HL-60/S4 treated with retinoic acid at 250 ng/mL for 4 days and 3 days (cell line): Measurements from ENCODE around the gene DESI1.
"Not testable (repeated sequence)": the region's sequence is repeated elsewhere in the genome, so short reads cannot be mapped to it uniquely, and the experiment has no call there.

Experiments used
- in situ Hi-C: fragments of 300-500 bp; cut with MboI; formaldehyde crosslinking; loops from 2 replicates; pipeline ENCODE4 v1.7.0; 2022; ENCODE audit warnings: low sequenced_read_pairs

The DESI1 gene

DNA sequence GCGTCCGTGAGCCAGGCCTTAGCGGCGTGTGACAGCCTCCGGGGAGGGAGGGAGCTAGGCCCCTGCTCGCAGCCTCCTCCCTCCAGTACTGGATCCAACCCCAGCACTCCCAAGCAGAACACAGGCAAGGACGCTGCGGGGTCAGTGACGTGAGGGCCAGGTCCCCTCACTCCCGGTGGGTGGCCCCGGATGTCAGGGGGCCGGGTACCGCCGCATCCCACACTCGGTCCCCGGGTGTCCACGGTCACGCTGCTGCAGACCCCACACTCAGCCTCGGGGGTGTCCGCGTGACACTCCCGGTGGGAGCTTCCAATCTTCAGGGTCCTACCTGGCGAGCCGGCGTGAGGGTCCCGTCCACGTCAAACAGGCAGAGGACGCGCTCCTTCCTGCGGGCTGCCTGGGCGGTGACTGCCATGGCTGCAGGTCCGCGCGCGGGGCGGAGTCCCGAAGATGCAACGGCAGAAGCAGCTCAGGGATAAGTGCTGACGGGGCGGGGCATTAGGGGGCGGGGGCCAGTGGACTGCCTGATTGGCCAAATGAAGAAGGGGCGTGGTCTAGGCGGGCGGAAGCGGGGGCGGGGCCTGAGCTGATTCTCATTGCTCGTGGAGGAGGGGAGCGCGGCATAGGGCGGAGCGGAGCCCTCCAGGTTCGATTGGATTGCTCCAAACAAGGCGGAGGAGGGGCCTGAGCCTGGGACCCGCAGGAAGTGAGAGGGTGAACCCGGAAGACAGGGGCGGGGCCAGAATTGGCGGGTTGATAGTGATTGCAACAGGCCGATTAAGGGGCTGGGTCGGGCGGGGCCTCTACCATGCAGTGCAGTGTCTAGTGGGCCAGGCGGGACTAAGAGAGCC is 31.2 kb downstream of the DESI1 start, which contains the start of gene PMM1:
PMM1 (minus strand) TSS at position 450 of the 851 bp plus-strand sequence; CDS start at position 415, 35 bp downstream.
- in situ Hi-C loops, result no loop called here

DNA sequence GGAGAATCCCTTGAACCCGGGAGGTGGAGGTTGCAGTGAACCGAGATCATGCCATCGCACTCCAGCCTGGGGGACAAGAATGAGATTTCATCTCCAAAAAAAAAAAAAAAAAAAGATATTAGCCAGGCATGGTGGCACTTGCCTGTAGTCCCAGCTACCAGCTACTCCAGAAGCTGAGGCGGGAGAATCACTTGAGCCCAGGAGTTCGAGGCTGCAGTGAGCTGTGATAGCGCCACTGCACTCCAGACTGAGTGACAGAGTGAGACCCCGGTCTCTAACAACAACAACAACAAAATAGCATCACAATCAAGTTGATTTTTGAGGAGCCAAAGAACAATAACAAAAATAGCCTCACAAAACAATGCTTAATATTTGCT is 33.5 kb downstream of the DESI1 start:
- in situ Hi-C loops, result no loop called here

DNA sequence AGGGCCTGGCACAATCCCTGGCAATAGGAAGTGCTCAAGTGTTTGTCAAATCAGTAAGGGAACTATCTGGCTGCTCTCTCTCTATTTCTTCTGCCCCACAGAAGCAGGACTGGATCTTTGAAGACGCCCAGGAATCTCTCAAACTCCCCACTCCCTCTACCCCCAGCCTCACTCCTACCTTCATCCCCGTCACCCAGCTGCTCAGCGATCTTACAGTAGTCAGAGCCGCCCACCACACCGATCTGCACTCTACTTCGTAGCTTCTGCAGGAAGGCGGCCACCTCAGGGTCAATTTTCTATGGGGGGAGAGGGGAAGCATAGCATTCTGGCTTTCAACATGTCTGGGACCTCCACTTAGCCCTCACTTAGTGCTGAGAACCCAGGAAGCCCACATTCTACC is 34.9 kb downstream of the DESI1 start:
- in situ Hi-C loops, result no loop called here

DNA sequence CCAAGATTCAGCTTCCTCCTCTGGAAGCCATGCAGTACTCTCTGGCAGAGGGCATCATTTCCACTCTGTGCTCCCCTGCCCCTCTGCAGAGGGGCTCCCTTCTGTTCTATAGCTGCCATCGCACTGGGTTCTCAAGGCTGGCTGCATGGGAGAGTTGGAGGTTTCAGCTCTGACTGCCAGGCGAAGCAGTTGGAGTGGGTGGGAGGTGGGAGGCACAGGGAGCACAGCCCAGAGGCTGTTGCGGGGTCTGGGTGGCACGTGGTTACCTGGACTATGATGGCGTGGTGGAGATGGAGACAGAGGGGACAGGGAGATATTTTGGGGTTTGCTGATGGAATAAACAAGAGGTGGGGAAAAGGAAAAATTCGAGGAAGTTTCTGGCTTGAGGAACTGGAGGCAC is 36.0 kb downstream of the DESI1 start:
- in situ Hi-C loops, result no loop called here

DNA sequence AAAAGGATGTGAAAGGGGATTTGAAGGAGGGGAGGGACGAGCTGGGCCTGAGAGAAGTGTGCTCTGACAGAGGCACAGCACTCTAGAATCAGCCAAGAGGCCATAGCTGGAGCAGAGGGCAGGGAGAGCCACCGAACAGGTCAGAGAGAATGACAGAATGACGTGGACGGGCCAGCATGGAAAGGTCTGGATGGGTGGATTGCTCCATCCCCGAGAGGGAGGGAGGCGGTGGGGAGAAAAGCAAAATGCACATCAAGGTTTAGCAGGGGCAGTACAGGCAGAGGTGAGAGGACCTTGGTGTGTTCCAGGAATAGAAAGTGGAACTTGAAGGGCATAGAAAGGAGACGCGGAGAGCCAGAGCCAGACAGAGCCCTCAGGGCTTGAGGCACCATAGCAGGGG is 38.1 kb downstream of the DESI1 start:
- in situ Hi-C loops, result no loop called here

DNA sequence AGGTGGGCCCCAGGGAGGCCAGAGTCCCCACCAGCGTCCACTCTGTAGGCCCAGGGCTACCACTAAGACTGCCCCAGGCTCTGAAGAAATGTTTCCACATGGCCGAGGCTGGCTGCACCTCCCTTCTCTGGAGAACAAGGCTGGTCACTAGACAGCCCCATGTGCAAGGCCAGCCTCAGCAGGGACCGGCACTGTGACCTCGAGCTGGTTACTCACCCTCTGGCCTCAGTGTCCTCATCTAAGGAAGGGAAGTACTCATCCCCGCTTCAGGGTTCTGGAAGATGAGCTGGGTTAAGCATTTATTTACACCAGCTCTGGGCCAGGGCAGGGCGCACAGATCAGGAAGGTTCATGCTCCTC is 40.9 kb downstream of the DESI1 start:
- in situ Hi-C loops, result no loop called here

DNA sequence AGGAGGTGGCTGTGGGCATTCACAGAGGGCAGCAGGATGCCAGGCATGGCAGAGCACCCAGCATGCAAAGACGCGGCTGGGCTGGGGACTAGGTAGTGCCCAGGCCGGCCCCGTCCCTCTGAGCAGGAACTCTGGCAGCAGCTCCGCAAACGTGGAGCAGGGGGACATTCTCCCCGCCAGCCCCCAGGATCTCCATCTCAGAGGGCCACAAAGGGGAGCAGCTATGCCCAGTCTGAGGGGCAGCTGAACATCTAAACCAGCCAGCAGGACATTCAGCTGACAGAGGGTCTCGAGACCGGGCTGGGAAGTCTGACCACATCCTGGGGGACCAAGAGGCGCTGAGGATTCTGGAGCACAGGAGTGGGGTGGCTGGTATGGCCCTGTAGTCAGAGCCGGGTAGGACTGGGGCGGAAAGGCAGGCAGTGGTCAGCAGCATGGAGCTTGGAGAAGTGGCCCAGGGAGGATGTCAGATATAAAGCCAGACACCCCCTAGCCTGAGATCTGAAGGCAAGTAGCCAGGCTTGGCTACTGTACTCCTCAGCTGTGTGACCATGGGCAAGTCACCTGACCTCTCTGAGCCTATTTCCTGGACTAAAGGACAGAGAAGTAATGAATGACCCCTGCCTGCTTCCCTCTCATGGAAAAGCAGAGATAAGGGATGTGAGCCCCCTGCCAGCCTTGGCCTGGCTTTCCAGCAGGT is 41.4 kb downstream of the DESI1 start:
- in situ Hi-C loops, result no loop called here

DNA sequence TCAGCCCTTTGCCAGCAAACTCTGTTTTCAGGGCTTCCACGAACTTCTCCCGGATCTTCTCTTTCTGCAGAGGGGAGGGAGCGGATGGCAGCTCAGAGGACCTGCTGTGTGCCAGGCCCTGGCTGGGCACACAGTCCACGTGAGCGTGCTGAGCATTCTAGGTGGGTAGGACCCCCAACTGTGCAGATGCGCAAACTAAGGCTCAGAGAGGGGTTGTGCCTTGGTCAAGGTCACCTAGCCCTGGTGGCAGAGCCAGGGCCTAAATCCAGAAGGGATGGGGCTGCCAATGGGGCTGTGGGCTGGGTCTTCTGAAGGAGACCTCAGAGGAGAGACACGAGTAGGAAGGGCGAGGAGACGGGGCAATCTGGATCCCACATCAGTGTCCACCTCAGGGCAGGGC is 42.0 kb downstream of the DESI1 start:
- in situ Hi-C loops, result no loop called here

DNA sequence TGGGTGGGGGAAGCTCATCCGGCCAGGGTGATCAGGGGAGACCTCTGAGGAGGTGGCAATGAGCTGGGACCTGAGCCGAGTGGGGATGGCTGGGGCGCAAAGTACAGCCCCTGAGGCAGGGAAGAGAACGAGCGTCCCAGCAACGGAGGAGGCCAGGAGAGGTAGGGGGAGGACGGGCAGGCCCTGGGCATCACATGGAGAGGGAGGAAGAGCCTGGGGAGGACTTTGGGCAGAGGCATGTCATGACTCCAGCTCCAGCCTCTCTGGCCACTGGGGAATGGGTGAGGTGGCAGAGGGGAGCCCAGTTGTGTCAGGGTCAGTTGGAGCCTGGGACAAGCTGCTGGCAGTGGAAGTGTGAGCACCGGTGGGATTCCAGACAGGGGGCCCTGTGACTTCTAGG is 42.7 kb downstream of the DESI1 start:
- in situ Hi-C loops, result no loop called here

DNA sequence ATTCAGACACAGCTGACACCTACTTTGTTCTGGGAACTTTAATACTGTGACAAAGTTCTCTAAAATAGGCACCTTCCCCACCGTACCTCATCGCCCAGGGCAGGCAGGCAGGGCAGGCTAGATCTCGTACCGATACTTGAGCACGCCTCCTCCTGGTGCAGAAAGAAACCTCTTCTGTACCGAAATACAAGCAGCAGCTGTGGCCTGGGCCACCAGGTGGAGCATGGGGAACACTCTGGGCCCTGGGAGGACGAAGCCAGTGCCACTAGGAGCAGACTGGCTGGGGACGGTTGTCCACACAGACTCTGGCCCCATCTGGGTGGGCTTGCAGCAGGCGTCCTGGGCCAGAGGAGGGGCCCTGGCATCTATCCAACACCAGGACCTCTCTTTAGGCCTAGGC is 44.0 kb downstream of the DESI1 start:
- in situ Hi-C loops, result no loop called here

DNA sequence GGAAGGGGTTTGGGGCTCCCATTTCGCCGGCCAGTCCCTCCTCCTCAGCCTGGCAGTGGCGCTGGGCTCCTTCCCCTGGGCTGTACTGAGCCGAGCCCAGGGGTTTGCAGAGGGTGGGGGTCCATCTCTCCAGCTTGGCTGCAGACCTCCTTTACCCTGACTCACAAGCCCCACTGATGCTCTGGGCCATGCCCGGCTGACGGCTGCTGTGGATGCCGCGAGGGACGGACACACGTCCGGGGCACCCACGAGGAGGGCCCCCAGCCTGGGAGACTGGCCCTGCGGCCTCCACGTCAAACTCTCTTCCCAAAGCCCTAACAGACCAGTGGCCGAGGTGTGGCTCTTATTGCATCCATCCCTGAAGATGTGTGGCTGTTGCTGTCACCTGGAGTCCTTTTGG is 45.3 kb downstream of the DESI1 start:
- in situ Hi-C loops, result no loop called here

DNA sequence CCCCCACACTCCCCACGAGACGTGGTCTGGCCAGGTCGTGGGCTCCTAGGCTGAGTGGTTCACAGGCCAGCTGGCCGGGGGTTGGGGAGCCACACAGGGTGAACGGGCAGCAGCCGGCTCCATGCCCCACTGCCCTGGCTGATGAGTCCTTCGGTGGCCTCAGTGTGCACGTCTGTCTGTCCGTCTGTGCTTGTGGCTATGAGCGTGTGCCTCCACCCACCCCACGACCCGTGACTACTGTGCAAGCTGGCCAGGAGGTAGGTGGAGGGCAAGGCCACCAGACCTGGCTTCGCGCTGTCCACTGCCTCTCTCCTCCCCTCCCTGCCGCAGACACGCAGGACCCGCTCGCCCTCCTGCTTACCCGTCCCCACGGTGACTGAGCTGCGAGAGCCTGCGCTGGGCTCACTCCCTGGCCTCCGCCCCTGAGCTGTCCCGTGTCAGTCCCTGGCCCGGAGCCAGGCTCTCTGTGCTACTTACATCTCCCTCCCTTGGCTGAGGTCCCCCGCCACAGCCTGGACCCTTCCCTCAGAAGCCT is 45.9 kb downstream of the DESI1 start:
- in situ Hi-C loops, result no loop called here

DNA sequence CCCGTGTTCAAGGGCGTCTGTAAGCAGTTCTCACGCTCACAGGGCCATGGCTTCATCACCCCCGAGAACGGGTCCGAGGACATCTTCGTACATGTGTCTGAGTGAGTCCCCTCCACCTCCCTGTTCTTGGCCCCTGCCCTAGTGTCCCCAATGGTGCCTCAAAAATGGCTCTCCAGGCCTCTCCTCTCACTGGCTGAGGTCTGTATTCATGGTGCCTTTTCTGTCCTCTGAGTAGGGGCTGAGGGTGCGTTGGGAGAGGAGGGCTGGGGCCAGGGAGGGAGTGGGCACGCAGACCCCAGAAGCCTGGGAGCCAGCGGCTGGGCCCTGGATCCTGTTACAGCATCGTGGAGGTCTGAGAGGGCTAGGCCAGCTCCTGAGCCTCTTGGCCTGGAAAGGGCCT is 47.2 kb downstream of the DESI1 start:
- in situ Hi-C loops, result no loop called here

DNA sequence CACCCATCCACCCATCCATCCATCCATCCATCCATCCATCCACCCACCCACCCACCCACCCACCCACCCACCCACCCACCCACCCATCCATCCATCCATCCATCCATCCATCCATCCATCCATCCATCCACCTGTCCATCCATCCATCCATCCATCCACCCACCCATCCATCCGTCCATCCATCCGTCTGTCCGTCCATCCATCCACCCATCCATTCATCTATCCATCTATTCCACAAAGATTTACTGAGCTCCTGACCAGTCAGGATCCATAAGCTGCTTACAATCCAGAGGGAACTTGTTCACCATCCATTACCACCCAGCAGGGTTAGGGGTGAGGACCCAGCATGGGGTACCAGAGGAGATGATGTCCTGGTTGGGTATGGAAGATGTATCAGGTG is 48.5 kb downstream of the DESI1 start:
- in situ Hi-C loops, result not testable (repeated sequence)

DNA sequence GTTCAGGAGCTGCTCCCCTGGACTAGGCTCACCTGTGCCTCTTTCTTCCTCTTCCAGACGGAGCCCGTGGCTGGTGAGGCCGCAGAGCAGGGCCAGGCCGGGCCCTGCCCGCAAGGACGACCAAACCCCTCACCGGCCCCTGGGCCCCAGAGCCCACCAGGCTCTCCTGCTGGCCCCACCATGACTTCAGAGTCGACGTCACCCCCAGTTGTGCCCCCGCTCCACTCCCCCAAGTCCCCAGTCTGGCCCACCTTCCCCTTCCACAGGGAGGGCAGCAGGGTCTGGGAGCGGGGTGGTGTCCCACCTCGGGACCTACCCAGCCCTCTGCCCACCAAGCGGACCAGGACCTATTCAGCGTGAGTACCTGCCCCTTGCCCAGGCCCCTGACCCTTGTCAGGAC is 49.1 kb downstream of the DESI1 start:
- in situ Hi-C loops, result no loop called here

DNA sequence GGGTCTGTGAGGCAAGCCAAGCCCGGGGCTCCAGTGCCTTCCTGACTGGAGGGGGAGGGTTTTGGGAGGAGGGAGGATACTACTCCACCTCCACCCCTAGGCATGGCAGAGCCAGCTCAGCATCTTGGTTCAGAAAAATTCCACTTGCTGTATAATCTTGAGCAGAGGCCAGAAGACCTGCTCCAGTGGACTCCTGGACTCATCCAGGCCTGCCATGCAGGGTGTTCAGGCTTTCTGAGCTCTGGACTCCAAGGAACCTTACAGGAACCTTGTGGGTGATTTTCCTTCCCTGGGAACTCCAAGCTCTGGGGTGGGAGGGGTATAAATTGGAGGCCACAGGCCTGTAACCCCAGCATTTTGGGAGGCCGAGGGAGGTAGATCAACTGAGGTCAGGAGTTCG is 50.6 kb downstream of the DESI1 start:
- in situ Hi-C loops, result no loop called here

DNA sequence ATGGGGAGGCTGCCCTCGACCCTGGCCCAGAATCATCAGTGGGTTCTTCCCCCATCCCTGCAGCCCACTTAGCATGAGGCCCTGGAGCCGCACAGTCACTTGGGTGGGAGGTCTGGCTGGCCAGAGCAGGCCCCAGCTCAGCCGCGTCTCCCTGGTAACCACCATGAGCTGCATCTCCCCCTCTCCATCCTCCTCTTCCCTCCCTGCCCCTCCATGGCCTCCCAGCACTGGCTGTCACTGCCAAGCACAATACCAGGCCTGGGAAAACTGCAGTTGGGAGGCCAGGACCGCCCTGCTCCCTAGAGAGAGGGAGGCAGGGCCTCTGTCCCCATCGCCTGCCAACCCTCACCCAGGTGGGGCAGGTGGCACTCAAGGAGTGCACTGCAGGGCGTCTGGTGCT is 52.0 kb downstream of the DESI1 start:
- in situ Hi-C loops, result no loop called here

DNA sequence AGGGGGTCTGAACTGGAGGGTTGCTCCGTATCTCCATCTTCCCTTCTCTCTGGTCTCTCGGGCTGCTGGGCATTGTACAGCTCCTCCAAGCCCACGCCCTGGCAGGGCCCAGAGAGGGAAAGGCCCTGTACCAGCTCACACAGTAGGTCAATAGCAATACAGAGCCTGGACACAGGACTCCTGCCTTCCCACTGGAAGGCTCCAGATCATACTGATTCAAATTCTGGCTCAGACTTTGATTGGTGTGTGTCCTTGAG is 53.4 kb downstream of the DESI1 start:
- in situ Hi-C loops, result no loop called here

DNA sequence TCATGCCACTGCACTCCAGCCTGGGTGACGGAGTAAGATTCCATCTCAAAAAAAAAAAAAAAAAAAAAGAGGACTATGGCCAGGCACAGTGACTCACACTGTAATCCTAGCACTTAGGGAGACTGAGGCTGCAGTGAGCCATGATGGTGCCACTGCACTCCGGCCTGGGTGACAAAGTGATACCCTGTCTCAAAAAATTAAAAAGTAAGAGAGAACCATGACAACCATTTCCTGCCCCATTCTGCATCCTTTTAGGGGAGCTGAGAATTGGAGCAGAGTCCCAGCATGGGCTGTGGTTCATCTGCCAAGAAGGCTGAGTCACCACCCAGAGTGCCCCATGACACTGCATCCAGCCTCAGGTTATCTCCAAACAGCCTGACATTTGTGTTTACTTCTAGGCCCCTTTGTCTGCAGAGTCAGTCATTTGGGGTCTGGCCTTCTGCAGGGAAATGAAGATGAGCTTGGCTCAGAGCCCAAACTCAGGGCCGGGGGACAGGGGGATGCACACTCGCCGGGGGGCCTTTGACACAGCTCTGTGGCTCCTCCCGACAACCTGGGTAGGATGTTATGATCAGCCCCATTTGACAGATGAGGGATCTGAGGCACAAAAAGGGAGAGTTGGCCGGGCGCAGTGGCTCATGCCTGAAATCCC is 55.3 kb downstream of the DESI1 start:
- in situ Hi-C loops, result no loop called here

DNA sequence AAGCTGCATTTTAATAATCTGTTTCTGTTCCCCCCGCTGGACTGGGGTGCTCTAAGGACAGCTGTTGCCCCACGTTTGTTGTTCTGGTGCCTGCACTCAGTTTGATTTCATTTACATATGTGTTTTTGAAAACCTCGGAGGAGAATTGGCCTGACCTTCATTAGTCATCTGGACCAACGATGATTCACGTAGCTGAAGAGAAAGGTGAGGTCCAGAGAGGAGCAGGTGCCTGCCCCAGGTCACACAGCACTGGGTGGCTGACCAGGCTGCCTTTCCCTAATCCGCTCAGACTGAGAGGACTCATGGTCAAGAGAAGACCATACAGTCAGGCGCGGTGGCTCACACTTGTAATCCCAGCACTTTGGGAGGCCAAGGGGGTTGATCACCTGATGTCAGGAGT is 56.3 kb downstream of the DESI1 start:
- in situ Hi-C loops, result no loop called here

DNA sequence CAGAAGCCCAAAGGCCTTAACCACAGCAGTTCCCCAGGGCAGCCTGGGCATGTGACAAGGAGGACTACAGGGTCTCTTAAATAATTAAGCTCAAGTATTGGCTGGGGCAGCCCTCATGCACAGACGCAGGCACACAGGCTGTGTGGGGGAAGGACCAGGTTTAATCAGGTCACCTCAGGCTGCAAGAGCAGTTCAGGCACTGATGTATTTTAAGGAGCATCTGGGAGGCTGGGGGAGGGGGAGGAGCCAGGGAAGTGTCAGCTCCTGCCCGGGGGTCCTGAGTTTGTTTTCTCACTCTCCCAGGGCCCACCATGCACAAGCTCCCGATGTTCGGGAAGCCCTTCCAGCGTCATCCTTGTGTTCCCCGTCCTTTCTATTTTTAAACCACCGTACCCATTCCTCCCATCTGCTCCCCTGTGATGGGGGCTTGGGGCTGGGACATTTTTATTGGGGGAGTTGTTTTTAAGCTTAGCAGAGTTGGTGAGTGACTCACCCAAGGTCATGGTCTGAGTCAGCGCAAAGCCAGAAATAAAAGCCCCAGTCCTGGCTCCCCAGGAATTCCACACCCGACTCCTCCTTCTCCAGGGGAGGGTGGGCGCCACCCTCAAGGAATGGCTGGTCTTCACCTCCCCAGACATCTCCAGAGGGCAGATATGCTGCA is 57.7 kb downstream of the DESI1 start:
- in situ Hi-C loops, result no loop called here

DNA sequence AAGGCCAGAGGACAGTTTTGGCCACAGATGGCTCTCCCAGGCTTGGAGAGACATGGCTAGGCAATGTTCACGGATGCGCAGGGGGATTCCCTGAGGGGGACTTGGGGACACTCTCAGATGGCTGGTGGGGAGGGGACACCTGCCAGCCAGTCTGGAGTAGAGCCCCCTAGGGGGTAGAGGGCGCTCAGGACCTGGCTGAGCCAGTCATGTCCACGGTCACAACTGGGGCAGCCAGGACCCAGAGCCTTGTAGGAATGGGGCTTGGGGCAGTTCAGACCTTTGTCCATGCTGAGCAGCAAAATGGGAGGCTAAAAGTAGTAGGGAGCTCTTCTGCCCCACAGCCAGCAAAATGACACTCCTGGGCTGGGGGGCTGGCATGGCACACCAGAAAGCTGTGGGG is 58.4 kb downstream of the DESI1 start:
- in situ Hi-C loops, result no loop called here
